Esophagus muscularis mucosa (tissue), 4 donors: ENCODE measurements around the gene HYAL1.

ENCODE experiments used
- EP300 ChIP-seq: sonication (generic); formaldehyde crosslinking; IDR thresholded peaks from one replicate; pipeline ENCODE4 v1.6.1; 2017; ENCODE audit warnings: antibody characterized with exemption
- POLR2A ChIP-seq: fragments of 450-650 bp; IDR thresholded peaks from one replicate; pipeline ENCODE4 v1.6.1; 2017; ENCODE audit warnings: antibody characterized with exemption, moderate library complexity, mild to moderate bottlenecking, low read depth
- POLR2AphosphoS5 ChIP-seq, 2 donors: sonication (generic); formaldehyde crosslinking; IDR thresholded peaks; one replicate each; pipeline ENCODE4 v1.6.1; 2017; ENCODE audit warnings: antibody characterized with exemption in 2 of 2
- TF ChIP-seq, protein P1 (sequence below), 3 experiments: fragments of 200-600 bp in 2 of 3; fragments of 450-650 bp in 1 of 3; sonication (generic) in 2 of 3; IDR thresholded peaks; one replicate each; pipeline ENCODE4 v1.5.1; 2017 to 2019; ENCODE audit warnings: antibody characterized with exemption in 3 of 3, mild to moderate bottlenecking in 2 of 3, moderate library complexity in 1 of 3

DNA sequence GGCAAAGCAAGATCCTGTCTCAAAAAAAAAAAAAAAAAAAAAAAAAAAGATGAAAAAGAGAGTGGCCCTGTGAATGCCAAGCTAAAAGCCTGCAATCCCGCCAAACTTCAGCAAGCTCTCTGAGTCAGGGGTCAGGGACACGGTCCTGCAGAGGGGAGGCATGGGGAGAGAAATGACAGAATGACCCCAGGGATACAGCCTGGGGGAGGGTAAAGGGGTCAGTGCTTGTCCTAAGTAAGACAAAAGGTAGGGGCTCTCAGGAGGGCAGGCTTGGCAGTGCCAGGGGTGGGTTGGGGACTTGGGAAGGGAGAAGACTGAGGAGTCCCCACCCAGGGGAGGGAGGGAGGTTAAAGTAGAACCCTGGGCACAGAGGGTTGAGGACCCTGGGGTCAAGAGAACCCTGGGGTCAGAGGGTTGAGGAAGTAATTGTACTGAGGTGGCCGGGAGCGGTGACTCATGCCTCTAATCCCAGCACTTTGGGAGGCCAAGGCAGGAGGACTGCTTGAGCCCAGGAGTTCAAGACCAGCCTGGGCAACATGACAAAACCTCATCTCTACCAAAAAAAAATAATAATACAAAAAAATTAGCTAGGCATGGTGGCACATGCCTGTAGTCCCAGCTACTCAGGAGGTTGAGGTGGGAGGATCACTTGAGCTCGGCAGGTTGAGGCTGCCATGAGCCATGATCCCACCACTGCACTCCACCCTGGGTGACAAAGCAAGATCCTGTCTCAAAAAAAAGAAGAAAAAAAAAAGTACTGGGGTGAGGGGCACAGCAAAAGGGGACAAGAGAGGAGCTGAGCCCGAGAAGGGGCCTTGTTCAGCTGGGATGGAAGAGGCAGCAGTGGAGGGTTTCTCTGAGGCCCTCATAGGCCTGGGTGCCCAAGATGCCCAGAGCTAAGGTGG, 39.6 kb downstream of the HYAL1 start:
- TF ChIP-seq, protein P1, sequence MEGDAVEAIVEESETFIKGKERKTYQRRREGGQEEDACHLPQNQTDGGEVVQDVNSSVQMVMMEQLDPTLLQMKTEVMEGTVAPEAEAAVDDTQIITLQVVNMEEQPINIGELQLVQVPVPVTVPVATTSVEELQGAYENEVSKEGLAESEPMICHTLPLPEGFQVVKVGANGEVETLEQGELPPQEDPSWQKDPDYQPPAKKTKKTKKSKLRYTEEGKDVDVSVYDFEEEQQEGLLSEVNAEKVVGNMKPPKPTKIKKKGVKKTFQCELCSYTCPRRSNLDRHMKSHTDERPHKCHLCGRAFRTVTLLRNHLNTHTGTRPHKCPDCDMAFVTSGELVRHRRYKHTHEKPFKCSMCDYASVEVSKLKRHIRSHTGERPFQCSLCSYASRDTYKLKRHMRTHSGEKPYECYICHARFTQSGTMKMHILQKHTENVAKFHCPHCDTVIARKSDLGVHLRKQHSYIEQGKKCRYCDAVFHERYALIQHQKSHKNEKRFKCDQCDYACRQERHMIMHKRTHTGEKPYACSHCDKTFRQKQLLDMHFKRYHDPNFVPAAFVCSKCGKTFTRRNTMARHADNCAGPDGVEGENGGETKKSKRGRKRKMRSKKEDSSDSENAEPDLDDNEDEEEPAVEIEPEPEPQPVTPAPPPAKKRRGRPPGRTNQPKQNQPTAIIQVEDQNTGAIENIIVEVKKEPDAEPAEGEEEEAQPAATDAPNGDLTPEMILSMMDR (IDR thresholded peaks at IDR 0.05), result no peak
- TF ChIP-seq EP300, result no peak
- no peak for TF ChIP-seq POLR2AphosphoS5 (IDR thresholded peaks at IDR 0.05)
- TF ChIP-seq POLR2A, result no peak
